NCI-H526 (cell line): Measurements from ENCODE around the gene HYCC1.

Source experiments
- DNase-seq, 2 experiments: peaks; one replicate each; lab custom pipeline; 2025; lab: John Stamatoyannopoulos, UW

Gene HYCC1

GRCh38 chr7:23016345-23017253 lies 2.7 kb upstream of the HYCC1 start:
- no peak for DNase-seq

DNA sequence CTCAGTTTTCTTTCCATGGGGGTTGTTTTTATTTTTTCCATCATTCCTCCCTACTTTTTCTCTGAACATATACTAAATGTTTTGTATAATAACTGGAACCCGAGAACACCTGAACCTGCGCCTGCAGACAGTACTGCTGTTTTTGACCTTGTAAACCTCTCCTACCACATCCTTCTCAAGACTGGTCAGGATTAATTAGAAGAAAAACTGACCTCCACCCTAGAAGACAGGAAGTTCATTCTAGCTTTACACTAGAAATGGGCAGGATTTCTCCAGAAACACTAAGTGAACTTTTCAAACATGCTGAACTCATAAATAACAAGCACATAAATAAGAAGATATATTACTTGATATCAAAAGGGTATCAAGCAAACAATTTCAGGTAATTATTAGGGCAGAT lies 751 bp upstream of the HYCC1 start:
- DNase-seq, result no peak

DNA sequence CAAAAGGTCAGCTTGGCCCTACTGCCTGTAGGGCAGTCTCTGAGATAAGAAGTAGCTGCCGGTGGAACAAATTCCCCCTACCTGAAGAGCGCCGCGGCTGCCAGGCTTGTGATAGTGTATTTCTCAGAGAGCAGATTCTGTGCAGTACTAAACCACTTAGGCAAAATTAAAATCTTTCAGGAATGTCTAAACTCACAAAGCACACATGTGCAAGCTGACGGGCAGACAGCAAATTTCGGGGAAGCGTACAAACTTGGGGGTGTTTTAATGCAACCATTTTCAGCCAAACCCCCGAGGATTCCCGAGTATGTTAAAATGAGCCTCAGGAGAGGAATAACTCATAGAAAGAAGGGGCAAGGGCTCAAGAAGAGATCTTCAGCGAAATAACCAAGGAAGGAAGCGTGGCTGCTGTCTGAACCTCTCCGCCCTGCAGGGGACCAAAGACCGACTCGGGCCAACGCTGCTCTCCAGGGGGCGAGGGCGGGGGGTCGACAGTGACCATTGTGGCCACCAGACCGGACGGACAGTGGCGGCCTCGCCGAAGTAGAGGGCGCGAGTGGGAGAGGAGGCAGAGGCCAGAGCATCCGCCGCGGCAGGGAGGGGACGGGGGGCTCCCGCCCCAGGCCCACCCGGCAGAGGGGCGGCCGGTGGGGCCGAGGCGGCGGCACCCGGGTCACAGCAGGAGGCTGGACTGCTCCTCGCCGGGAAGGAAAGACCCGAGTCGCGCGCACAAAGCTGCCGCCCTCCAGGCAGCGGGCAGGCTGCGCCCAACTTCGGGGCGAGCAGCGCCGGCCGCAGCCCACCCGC lies 819 bp downstream of the HYCC1 start:
- peak; percentile 34 to 70 for DNase-seq

DNA sequence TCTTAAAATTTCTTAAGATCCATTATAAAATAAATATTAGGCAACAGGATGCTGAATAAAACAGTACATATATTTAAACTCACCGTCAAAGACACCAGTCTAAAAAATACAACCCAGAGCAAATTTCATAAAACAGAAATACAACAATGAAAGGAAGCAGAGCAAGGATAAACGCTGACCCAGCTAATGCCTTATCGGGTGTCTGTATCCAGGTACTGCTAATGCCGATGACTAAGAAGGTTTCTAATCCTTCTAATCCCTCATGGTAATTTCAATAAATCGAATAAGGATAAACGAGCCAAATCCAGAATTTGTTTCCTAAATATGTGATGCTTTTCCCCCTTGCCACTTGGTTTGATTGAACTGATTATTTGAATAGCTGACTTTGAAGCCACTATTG lies 1.7 kb downstream of the HYCC1 start:
- no peak for DNase-seq

DNA sequence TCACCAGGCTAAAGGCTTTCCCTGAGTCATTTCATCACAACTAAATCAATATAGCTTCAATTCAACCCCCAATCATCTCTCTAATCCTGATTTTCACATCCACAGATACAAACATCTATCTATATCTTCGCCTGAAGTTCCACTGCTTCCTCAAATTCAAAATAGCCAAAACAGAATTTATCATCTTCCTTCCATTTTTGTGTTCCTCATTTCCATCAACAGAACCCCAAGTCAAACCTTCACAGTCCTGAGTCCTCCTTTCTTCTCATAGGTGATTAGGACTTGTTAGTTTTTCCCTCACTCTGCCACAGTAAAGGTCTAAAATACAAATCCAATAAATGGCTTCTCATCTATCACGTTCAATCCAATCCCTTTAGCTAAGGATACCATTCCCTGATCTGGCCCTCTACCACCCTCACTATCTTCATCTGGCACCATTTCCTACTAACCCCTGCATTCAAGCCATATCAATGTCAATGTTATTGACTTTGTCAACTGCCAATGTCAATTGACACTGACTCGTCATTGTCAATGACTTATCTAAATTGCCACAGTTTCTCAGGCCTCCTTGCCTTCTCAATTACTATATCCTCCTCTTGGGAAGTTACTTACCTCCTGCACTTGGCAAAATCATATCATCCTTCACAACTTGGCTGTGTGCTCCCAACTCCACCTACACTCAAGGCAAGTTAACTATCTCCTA lies 2.6 kb downstream of the HYCC1 start:
- no peak for DNase-seq

DNA sequence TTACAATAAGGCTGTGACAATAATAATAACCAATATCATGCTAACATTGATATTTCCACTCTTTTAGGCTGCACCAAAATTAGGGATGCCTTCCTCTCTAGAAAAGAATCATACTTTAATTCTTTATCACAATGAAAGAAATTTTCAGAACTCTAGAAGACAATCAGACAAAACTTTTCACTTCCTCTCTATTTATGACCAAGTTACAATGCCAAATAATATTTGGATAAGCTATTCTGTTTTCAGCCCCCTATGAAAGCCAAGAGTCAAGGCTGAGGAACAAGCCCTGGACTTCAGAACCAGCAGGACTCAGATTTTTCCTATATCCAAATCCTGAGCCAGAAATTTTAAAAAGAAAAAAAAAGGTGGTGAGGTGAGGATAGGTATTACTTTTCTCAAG lies 4.6 kb downstream of the HYCC1 start:
- DNase-seq, result no peak

DNA sequence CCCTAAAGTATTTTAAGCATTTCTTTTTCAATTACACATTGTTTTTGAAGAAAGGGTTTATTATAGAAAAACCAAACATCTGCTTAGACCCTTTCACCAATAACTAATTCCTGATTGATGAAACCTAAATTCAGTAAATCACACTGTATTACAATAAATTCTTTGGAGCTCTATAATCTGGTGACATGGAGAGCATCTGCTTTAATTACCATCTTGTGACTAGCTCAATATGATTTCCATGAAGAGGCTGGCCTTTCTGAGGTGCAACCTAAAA lies 9.7 kb downstream of the HYCC1 start:
- DNase-seq, result no peak

DNA sequence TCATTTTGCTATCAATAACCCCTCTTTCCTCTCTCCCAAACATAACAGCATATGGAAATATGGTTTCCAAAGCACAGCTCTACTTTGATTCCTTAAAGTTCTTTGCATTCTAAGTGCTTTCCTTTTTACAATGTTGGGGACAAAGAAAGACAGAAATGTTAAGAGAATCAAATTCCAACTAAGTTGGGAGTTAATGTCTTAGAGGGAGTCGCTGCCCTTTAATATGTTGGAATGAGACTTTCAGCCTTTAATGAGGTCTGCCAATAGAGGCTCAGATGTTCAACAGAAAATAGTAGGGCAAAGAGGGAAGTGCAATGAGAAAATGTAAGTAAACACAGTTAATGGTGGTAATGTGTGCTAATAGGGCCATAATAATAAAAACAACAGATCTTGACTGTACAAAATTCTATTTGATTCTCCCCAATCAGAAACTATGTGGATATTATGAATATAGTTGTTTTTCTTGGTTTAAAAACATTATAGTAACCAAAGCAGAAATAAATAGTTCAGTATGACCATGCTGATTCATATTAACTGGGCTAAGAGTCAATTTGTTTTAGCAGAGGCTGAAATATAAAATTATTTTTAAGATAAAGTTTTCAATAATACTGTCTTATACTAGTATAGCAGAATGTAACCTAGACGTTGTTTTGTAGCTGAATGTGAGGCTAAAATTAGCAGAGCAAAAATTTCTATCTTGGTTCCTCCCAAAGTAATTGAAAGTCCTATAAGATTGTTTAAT lies 10.3 kb downstream of the HYCC1 start:
- no peak for DNase-seq

- DNase-seq, result no peak
Observed at GRCh38 chr7:23002698-23003097, 11.2 kb downstream of the HYCC1 start.

DNA sequence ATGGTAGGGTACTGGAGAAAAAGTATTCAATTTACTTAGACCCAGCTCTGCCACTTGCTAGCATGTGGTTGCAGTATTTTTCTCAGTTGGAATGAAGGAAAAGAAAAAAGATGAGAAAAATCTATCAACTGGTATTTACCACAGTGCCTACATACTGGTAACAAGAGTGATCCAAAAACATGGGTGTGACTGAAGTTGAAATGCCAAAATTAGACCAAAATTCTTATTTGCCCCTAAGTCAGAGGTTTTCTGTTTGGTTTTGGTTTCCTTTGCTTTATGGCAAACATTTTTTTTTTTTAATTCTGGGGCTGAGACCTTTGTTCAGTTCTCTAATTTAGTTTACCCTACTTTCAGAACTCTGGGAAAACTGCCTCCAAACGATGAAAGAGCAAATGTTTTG lies 12.3 kb downstream of the HYCC1 start:
- no peak for DNase-seq

DNA sequence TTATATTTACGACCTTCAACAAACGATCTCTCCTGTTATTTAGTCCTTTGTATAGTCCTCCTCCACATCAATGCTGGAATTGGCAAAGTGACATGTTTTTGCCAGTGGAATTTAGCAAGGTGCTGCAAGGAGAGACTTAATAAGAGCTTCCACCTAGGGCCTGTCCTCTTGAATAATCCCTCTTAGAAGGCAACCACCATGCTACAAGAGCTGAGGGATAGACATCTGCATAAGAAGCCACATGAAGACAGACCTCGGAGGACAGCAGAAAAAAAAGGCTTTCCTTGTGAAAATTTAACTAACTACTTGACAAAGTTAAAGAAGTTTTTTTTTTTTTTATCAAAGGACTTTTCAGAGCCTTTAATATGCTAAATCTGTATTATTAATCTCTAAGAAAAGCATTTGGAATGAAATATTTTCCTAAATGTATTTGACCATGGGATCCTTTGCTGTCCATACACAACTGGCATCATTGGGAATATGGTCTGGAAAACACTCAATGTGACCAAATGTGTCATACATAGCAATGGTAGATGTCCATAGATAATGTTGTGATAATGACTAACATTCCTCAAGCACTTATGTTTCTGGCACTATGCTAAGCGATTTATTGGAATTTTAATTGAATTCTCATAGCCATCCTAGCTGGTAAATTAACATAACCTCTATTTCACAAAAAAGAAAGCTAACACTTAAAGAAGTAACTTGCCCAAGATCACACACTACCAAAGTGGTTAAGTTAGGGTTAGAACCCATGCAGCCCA lies 13.2 kb downstream of the HYCC1 start:
- DNase-seq, result no peak

GRCh38 chr7:22998519-22998896 lies 15.4 kb downstream of the HYCC1 start:
- no peak for DNase-seq

GRCh38 chr7:22997871-22998518 lies 15.9 kb downstream of the HYCC1 start:
- DNase-seq, result no peak

DNA sequence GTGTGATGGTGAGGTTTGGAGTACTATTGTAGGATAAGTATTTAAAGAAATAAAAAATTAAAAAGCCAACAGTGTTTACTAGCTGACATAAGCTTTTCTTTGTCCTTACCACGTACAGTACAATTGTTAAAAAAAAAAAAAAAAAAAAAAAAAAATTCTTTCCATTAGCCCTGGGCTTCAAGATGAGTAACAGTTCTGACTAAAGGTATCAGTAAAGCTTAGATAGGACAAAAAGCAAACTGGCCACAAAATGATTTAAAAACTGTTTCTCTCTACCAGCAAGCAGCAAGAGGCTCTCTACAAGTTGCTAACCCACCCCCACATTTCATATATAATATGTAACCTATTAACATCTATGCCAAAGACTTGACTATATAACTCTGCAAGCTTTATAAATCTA lies 17.5 kb downstream of the HYCC1 start:
- DNase-seq, result no peak

GRCh38 chr7:22995011-22995410 lies 18.9 kb downstream of the HYCC1 start:
- no peak for DNase-seq

GRCh38 chr7:22992874-22993840 lies 20.8 kb downstream of the HYCC1 start:
- DNase-seq, result no peak

DNA sequence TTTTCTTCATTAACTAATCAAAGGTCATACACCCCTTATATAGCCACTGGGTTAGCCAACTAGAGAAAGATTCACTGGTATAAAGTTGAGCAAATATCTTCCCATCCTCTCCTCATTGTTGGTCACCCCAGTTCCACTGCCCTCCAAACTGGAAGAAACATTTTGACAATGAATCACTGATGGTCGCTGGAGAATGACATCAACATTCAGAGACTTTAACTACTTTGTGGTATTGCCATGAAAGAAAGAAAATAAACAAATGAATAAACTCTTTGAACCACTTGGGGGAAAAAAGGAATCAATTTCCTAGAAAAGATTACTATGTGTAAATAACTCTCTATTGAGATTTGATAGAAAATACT lies 23.4 kb downstream of the HYCC1 start:
- DNase-seq, result no peak

GRCh38 chr7:22989643-22990587 lies 24.0 kb downstream of the HYCC1 start:
- DNase-seq, result no peak

GRCh38 chr7:22985436-22985835 lies 28.5 kb downstream of the HYCC1 start:
- no peak for DNase-seq
